GM04504 (cell line): ENCODE results near the gene TFEB.

Source experiments
- DNase-seq: peaks from one replicate; pipeline ENCODE4 v3.0.0-alpha.2; 2012; ENCODE audit warnings: low read depth

The TFEB gene

GRCh38 chr6:41690541-41691330 lies 44.7 kb downstream of the TFEB start:
- DNase-seq, result no peak

- no peak for DNase-seq
These were observed 46.0 kb downstream of the TFEB start for GRCh38 chr6:41689171-41690008.

- no peak for DNase-seq
These were observed 47.0 kb downstream of the TFEB start for GRCh38 chr6:41688256-41688965.

DNA sequence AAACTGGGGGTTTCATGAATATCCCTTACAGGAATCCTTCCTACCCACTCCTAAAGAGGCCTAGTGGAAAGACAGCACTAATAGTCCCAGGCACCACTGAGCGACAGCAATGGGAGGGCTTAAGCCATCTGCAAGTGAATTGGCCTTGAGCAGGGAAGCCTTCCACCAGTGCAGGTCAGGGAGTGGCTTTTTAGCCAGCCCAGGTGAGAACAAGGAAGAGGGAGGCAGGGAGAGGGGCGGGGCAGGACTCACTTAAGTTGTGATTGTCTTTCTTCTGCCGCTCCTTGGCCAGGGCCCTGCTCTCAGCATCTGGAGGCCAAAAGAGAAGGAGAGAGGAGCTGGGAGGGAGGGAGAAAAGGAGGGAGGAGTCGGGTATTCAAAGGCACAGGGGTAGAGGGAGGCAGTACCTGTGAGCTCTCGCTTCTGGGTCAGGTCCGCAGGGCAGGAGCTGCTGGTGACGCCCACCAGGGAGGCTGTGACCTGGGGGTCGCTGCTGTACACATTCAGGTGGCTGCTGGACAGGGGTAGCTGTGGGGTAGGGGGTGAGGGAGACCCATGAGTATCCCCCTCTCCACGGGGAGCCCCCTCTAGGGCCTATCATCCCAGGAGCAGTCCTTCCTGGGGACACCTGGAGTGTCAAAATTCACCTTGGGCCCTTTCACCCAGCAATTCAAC lies 47.8 kb downstream of the TFEB start:
- no peak for DNase-seq

GRCh38 chr6:41685641-41686380 lies 49.6 kb downstream of the TFEB start:
- no peak for DNase-seq

DNA sequence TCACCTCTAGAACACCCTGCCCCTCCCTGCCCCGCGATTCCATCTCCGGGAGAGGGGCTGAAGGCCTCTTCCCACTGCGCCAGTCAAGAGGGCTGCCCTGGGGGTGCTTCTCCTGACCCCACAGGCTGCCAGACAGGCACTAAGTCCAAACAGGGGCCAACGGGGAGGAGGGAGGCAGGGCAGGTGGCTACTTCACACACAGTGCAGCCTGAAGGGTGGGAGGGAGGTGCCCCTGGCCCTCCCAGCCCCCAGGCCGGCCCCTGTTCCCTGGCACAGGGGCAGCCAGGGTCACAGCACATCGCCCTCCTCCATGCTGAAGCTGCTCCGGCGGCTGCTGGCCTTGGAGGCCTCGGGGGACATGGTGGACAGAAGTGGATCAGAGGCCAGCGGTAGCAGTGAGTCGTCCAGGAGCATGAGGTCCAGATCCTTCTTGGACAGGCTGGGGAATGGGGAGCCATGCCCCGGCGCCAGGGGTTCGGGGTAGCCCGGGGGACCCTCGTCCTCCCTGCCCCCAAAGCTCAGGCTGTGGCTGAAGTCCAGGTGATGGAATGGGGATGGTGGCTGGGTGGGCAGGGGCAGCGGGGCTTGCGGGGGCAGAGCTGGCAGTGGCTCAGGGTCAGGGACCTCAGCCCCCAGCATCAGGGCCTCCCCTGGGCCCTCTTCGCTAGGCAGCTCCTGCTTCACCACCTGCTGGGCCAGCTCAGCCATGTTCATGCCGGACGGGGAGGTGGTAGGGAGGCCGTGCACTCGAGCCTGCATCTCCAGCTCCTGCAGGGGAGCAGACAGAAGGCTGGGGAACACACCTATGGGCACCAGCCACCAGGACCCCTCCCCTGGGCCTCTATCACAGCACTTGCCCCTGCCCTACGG lies 50.9 kb downstream of the TFEB start:
- no peak for DNase-seq

GRCh38 chr6:41683523-41684310 lies 51.7 kb downstream of the TFEB start:
- DNase-seq, result no peak

DNA sequence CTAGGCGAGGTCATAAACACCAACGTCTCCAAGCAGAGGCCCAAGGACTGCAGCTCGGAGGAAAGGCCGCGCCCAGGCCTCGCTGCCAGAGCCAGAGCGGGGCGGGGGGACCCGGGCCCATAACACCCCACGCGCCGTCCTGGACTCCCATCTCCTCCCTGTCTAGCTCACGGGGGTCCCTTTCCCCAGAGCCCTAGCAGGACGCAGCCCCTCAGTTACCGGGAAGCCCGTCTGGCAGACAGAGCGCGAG lies 52.2 kb downstream of the TFEB start:
- no peak for DNase-seq

DNA sequence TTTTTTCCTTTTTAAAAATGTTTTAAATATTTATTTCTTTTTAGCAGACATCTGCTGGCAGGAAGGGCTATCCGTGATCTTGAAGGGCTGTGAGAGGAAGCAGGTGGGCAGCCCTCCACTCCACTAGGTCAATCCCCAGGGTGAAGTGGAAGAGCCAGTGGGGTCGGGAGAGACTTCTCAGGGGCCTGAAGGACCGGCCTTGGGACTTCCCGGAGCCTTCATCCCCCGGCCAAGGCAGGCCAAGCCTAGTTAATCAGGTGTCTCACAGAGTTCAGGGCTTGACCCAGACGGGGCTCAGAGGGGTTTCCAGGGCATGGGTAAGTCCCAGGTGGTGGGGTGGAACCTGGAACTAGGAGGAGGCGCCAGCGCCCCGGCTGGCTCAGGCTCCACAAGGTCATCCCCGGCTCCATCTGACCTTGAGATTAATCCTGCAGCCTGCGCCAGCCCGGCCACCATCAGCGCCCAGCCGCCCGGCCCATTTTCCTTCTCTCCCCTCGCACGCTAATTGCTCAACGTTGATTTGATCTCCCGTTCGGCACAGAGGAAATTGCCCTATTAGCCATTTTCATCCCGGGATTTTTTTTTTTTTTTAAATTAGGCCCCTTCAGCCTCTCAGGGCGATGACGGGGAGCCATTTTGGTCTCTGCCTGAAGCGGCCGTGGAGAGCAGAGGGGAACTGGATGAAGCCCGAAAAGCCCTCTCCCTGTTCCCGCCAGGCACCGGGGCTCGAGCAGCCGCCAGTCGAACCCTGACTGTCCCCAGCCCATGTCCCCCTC lies 52.7 kb downstream of the TFEB start:
- no peak for DNase-seq

DNA sequence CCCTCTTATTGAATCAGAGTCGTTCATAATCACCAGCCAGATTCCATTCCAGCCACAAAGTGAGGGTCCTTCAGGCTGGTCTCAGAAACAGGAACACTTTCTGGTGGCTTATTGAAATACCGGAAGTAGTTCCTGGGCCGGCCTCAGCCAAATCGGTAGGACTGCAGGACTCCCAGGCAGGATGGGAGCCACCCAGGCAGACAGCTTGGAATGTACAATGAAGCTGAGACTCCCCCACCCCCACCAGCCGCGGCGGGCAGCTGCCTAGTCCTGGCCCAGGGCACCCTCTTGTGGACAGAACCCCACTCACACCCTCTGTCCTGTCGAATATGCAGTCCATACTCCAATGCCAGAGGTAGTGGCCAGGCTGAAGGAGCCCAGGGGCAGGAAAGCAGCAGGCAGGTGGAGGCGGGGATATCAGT lies 53.3 kb downstream of the TFEB start:
- peak; percentile 66 for DNase-seq

- no peak for DNase-seq
These were observed 55.0 kb downstream of the TFEB start for GRCh38 chr6:41680182-41680965.

DNA sequence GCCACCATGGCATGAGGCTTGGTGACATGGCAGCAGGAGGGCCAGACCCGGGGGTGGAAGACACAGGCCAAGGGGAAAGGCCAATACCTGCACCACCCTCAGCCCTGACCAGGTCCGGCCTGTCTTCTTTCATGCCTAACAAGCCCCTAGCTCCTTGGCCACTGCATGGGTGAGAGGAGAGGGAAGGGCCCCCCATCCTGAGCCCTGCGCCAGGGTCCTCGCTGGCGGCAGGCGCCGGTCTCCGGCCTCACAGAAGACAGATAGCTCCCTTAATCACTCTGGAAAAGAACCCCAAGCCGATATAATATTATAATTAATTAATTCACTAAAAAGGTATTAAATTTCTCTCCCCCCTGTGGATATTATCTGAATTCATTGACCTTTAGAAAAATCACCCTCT lies 55.7 kb downstream of the TFEB start:
- no peak for DNase-seq

DNA sequence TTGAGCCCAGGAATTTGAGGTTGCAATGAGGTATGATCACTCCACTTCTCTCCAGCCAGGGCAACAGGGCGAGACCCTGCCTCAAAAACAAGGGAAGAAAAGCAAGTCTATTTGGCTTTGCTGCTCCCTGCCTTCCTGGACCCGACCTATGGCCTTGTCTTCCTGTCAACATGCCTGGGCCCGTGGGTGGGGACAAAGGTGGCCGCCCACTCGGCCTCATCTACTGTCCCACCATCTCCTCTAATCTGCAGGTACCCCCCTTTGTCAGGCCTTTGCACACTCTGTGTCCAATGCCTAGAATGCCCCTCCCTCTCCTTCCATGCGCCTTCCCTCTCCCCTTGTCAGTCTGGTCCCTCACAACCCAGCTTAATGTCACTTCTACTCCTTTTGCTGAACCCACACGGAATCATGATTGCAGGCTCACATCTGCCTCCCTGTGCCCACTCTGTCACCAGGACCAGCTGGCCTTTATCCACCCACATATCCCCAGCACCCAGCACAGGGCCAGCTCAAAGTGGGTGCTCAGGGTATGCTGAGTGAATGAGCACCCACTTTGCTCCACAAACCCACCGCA lies 56.8 kb downstream of the TFEB start:
- DNase-seq, result no peak

DNA sequence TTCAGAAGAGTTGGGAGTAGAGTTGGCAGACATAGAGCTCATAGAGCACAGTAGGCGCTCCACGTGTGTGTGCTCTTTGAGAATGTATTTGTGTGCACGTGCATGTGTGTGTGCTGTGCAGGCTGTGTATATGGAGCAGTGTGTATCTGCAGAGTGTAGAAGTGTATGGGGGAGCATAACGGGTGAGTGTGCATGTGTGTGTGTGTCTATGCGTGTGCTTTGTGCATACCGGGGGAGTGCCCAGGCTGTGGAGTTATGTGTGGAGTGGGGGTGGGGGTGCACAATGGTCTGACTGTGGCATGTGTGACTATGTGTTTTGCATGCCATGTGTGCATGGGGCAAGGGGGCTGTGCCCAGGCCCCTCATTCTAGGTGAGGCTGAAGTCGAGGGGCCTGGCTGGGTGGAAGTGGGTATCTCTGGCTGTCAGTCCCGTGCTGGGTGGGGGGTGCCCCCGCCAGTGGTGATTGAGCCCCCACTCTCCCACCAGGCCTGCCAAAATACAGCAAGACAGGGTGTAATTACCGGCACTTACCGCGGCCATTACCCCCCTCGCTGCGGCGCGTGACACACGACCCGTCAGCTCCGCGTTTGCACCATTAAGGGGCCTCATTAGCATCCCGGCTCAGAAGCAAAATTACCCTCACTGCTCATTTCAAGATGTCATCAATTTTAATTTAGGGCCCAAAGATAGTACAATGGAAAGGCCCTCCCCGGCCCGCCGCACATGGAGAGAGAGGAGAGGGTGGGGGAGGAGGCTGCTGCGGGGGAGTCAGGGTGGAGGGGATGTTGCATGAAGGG lies 58.1 kb downstream of the TFEB start:
- no peak for DNase-seq

GRCh38 chr6:41676431-41676830 lies 59.0 kb downstream of the TFEB start:
- DNase-seq, result no peak

DNA sequence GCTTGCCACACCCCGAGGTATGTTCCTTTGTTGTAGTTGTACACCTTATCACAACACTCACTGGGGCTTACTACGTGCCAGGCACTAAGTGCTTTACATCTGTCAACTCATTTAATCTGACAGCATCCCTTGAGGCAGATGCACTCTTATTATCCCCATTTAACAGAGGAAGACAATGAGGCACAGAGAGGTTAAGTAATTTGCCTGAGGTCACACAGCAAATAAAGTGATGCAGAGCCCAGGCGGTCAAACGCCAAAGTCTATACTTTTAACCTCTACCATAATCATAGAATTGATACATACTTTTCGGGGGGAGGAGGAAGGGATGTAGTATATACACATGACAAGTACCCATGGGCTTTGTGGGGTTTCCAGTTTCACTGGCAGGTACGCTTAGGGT lies 59.4 kb downstream of the TFEB start:
- no peak for DNase-seq

DNA sequence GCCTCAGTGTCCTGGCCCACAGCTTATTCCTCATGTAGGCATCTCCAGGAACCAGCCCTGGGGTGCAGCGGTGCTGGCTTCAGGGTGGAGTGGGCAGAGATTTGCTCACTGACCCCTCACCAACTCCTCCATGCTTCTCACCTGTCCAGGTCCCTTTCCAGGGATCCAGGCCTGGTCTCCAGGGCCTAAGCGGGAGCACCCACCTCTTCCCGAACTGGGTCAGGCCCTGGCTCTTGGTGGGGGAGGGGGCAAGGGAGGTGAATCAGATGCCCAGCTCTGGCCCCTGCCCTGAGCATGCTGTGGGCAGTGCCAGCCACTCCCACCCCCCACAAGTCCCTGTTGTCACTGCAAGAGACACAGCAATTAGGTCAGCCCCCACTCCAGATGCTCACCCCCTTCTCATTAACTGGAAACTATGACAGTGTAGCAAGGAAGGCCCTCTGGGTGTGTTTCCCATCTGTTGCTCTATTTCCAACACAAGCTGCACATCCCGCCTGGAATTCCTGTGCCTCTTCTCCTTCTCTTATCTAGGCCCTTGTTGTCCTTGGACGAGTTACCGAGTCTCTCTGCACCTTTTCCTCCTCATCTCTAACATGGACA lies 60.1 kb downstream of the TFEB start:
- DNase-seq, result no peak
